B cell (primary cell): ENCODE measurements around the gene APMAP.

Experiments used
- CTCF ChIP-seq: fragments of 200-600 bp; IDR thresholded peaks from one replicate; pipeline ENCODE4 v1.8.0; 2022; ENCODE audit warnings: antibody characterized with exemption, mild to moderate bottlenecking
- EZH2 ChIP-seq: IDR thresholded peaks from 2 replicates; pipeline ENCODE4 v1.6.1; 2012; ENCODE audit warnings: borderline replicate concordance, low read depth, mild to moderate bottlenecking, moderate library complexity, low read length; ENCODE audit not compliant: insufficient read depth, poor library complexity, severe bottlenecking

- TF ChIP-seq EZH2 (no peak), CTCF (no peak)
Measured at GRCh38 chr20:24943731-24944130, 48.8 kb downstream of the APMAP start.
